ENCODE data around the gene PLCL2. TPM values are rescaled to one million over a fixed set of nuclear protein-coding genes. Genes with fewer than 3 reads are reported as not detected.
A peak's percentile ranks its signal among the peaks of the same experiment; 100 is the strongest.

The PLCL2 gene
- total and polyA plus RNA-seq, 2 donors (not counting 1 experiment from before 2014, with no cell fraction given): 21.7 to 55.2 TPM

- H3K4me1 Mint-ChIP-seq: peaks cover 88% of the 10 kb centered on the region
- Histone ChIP-seq H3K36me3 (replicated peaks in 1 of 2; ENCODE audit: control extremely low read depth in 1 of 2, control insufficient read depth in 1 of 2, extremely low read depth in 1 of 2, insufficient read depth in 2 of 2, low read length in 1 of 2) (no peaks in the 10 kb centered on the region), H2AFZ (ENCODE audit: insufficient read depth, low read depth, low read length, poor library complexity, severe bottlenecking) (peak overlapping the region; percentile 34), H3K9me3 (ENCODE audit: control extremely low read depth in 1 of 3, control insufficient read depth in 2 of 3, insufficient read depth in 1 of 3, low read length in 2 of 3) (no peaks in the 10 kb centered on the region), H3K27ac (ENCODE audit: low read length in 2 of 2) (peak overlapping the region; percentile 45 to 80), H3K4me3 (ENCODE audit: control extremely low read depth in 1 of 5, extremely low read depth in 1 of 5, insufficient read depth in 1 of 5, low read depth in 2 of 5, low read length in 4 of 5) (peak overlapping the region in 4 of 5 experiments; percentile 1 to 48 (median 12)), H3K79me2 (ENCODE audit: control insufficient read depth, insufficient read depth, low read length) (peaks cover 100% of the 10 kb centered on the region), H3K4me2 (replicated peaks; ENCODE audit: low read depth, low read length, poor library complexity, severe bottlenecking) (peak overlapping the region; percentile 68), H3K4me1 (ENCODE audit: control insufficient read depth in 2 of 2, insufficient read depth in 2 of 2, low read length in 2 of 2) (peaks cover 76 to 92% of the 10 kb centered on the region in 2 donors), H3K9ac (ENCODE audit: low read length) (peak overlapping the region; percentile 38), H4K20me1 (ENCODE audit: control insufficient read depth, insufficient read depth, low read length, poor library complexity, severe bottlenecking) (peaks cover 5% of the 10 kb centered on the region), H3K27me3 (replicated peaks in 1 of 4; ENCODE audit: control extremely low read depth in 1 of 4, control insufficient read depth in 3 of 4, insufficient read depth in 4 of 4, low read length in 3 of 4) (no peaks in the 10 kb centered on the region)
- ATAC-seq (ENCODE audit: low read depth) (peak; percentile 88), DNase-seq (peak; percentile 77)
- ChIA-PET POLR2A (interaction anchor here (0.7 to 1.4 kb wide), 4 partner anchors 12 to 25 kb away, joined by 3 to 7 read pairs (median 6); partner anchors contain the start of gene PLCL2), CTCF (interaction anchor here (1.0 to 4.8 kb wide), 3 partner anchors 11 to 296 kb away, joined by 3 to 23 read pairs (median 4); partner anchors contain the start of gene PLCL2)
- H3K4me3 Mint-ChIP-seq: peak overlapping the region; percentile 75
- peak overlapping the region; percentile 87 for H3K27ac Mint-ChIP-seq
- H3K9me3 Mint-ChIP-seq (ENCODE audit: insufficient read depth): no peaks in the 10 kb centered on the region
- H3K27me3 Mint-ChIP-seq: no peaks in the 10 kb centered on the region
- TF ChIP-seq EZH2 (IDR thresholded peaks at IDR 0.05; ENCODE audit: borderline replicate concordance, insufficient read depth, low read depth, low read length, poor library complexity, severe bottlenecking) (no peak), CTCF (IDR thresholded peaks at IDR 0.05) (no peak)
- WGBS (ENCODE audit: insufficient coverage): 9% methylated on average over 6 of the region's 11 CpGs
- intact Hi-C loops (cut with micrococcal nuclease): loop anchor here (1.0 kb wide), 1 partner anchor 13 kb away; the partner anchor contains the start of gene PLCL2
These were observed 12.6 kb downstream of the PLCL2 start for GRCh38 chr3:16897254-16897926.

All from B cell (primary cell).